ENCODE measurements around the gene PNPLA3.

Gene PNPLA3

GRCh38 chr22:43925433-43926348 lies 2.1 kb downstream of the PNPLA3 start:
- DNase-seq = no peak

DNA sequence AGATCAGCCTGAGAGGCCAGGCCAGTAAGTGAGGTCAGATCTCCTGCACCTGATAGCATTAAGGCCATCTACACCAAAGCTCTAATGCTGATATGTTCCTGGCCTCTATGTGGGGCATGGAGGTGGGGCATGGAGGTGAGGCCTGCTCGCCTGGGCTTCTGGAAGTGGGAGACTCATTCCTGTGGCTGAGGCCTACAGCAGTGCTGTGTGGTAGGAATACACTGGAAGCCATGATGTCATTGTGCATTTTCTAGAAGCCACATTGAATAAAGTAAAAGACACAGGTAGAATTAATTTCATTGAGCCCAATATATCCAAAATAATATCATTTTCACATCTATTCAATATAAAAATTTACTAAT lies 2.7 kb downstream of the PNPLA3 start:
- no peak for DNase-seq

DNA sequence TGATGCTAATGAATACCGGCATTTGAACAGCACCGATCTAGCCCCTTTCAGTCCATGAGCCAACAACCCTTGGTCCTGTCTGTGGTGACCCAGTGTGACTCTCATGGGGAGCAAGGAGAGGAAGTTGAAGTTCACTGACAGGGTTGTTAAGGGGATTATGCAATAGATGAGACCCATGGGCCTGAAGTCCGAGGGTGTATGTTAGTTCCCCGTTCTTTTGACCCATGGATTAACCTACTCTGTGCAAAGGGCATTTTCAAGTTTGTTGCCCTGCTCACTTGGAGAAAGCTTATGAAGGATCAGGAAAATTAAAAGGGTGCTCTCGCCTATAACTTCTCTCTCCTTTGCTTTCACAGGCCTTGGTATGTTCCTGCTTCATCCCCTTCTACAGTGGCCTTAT lies 4.9 kb downstream of the PNPLA3 start:
- no peak for DNase-seq

GRCh38 chr22:43928908-43929307 lies 5.3 kb downstream of the PNPLA3 start:
- no peak for DNase-seq

- no peak for DNase-seq
These were observed 8.2 kb downstream of the PNPLA3 start for GRCh38 chr22:43931771-43932170.

DNA sequence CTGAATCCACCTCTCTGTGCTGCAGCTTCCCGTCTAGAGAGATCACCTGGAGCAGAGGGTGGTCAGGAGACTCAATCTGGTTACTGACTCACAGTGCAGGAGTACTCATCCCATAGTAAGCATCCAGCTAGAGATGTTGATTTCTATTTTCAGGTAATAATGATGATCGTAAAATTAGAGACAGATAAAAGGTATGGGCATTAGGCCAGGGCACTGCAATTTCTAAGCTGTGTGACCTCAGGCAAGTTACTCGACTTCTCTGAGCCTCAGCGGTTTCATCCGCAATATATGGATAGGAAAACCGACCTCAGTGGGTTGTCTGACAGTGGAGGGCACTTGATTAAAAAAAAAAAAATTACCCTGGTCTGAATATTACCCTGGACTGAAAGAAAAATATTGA lies 17.8 kb downstream of the PNPLA3 start:
- DNase-seq = no peak

- DNase-seq = no peak
These were observed 21.2 kb downstream of the PNPLA3 start for GRCh38 chr22:43944670-43945430.

DNA sequence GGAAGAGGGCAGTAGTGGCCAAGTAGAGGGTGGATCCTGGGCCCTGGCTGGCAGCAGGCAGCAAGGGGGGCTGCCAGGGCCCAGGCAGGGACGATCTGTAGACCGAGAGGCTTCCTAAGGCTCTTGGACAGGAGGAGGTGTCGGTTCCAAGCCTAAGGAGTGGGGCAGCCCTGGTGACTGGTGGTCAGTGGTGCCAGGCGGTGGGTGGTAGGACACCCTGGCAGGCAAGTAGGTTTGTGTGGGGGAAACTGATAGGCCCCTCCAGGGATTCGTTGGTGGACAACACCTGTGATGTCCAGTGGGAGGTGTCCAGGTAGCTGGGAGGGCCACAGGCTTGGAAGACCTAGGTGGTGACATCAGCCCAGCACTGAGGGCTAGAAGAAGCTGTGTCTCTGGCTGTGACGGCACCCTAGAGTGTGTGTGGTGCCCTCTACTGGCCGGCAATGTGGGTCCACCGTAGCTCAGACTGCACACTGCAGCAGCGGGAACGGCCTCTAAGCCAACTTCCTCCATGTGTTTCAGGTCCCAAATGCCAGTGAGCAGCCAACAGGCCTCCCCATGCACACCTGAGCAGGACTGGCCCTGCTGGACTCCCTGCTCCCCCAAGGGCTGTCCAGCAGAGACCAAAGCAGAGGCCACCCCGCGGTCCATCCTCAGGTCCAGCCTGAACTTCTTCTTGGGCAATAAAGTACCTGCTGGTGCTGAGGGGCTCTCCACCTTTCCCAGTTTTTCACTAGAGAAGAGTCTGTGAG lies 22.2 kb downstream of the PNPLA3 start:
- DNase-seq = no peak

DNA sequence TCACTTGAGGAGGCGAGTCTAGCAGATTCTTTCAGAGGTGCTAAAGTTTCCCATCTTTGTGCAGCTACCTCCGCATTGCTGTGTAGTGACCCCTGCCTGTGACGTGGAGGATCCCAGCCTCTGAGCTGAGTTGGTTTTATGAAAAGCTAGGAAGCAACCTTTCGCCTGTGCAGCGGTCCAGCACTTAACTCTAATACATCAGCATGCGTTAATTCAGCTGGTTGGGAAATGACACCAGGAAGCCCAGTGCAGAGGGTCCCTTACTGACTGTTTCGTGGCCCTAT lies 22.7 kb downstream of the PNPLA3 start:
- no peak for DNase-seq

DNA sequence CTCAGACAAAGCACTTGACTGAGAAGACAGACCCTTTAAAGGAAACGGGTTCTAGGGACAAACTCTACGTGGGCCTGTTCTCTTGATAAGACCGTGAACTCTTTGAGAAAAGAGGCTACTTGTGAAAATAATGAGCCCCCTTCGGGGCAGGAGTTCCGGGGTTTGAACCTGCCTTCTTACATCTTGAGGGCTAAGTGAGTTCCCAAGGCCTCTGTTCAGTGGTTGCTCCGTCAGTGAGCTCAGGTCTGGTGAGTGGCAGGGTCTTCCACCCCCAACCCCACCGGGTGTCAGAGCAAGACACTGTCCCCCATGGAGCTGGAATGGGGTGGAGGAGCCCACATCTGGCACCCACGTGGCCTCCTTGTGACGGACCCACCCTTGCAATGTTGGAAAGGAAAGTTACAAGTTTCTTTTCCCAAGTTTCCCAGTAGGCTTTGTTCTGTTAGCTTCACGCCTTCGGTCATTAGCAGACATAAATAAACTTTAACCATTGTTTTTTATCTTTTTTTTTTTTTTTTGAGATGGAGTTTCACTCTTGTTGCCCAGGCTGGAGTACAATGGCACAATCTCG lies 25.3 kb downstream of the PNPLA3 start:
- no peak for DNase-seq

GRCh38 chr22:43951391-43951790 lies 27.8 kb downstream of the PNPLA3 start:
- no peak for DNase-seq

DNA sequence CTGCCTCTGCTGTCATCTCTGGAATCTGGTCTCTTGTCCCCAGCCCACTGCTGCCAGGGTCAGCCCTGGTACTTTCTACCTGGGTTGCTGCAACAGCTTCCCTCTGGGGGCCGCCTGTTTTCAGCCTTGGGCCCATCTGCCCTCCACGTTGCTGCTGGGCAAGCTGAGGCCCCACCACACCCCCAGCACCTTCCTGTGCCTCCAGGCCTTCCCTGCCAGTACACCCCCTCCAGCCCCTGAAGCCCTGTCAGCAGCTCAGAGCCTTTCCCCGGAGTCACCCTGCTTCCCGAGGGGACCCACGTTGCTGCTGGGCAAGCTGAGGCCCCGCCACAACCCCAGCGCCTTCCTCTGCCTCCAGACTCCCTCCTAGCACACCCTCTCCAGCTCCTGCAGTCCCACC lies 28.4 kb downstream of the PNPLA3 start:
- no peak for DNase-seq

DNA sequence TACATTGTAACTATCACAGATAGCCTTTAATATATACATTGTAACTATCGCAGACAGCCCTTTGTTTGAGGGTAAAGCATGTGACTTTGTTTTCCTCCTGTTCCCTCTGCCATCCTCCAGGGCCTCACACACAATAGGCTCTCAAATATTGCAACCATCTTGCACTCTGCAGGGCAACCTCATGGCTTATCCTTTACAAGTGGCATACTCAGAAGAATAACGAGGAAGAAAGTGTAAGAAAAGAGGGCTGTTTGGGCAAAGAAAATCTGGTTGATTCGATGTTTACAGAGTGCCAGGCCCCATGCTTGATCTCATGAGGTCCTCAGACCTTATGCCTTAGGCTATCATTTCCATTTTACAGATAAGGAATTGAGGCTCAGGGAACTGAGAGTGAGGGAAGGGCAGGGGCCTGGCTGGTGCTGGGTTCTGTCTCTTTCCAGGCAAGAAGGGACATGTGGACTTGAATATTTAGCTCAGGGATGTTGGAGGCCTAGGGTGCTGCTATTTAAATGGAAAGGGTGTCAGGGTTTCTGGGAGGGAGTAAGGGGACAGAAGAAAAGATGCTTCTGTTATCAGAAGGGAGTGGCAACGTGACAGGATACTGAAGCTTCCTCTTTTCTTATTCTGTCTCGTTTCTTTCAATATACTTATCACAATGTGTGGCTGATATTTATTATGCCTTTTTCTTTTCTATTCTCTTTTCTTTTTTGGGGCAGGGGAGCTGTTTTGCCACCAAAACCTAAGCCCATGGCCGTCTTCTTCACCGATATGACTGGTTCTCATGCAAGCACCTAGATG lies 30.6 kb downstream of the PNPLA3 start:
- DNase-seq = no peak

- DNase-seq = peak; percentile 95
These were observed 31.7 kb downstream of the PNPLA3 start, which contains the start of gene SAMM50 for GRCh38 chr22:43955040-43955882. Gene SAMM50, plus strand, starts transcription at chr22:43955442. Its CDS starts 136 bp downstream, at chr22:43955578.

- DNase-seq = no peak
These were observed 32.5 kb downstream of the PNPLA3 start for GRCh38 chr22:43955883-43956782.

- no peak for DNase-seq
These were observed 33.3 kb downstream of the PNPLA3 start for GRCh38 chr22:43956805-43957463.

- no peak for DNase-seq
These were observed 34.3 kb downstream of the PNPLA3 start for GRCh38 chr22:43957871-43958270.

GRCh38 chr22:43964314-43964857 lies 40.8 kb downstream of the PNPLA3 start:
- no peak for DNase-seq

GRCh38 chr22:43967069-43967468 lies 43.5 kb downstream of the PNPLA3 start:
- DNase-seq = no peak

All from left hindlimb (tissue), 1 donor.